ENCODE results near the gene TRIM75.

GRCh38 chr4:165027762-165028402 lies 25.8 kb upstream of the TRIM75 start:
- no peak for TF ChIP-seq CTCF (IDR thresholded peaks at IDR 0.05)
- TF ChIP-seq POLR2A (IDR thresholded peaks at IDR 0.05), result no peak
